HK-2 (cell line): ENCODE results near the gene UCN.
"Not testable (repeated sequence)": the region's sequence is repeated elsewhere in the genome, so short reads cannot be mapped to it uniquely, and the experiment has no call there.

Experiments used
- DNase-seq: peaks from one replicate; pipeline ENCODE4 v3.0.0-alpha.2; 2018; ENCODE audit not compliant: unreplicated experiment

The UCN gene

GRCh38 chr2:27282892-27283291, 25.4 kb downstream of the UCN start:
- no peak for DNase-seq

- DNase-seq = no peak
Observed at GRCh38 chr2:27281855-27282559, 26.2 kb downstream of the UCN start, which contains the start of gene TRIM54. TSS of gene TRIM54 (plus strand) at chr2:27282429. CDS start at chr2:27282732, 303 bp downstream.

GRCh38 chr2:27281442-27281841, 26.8 kb downstream of the UCN start:
- no peak for DNase-seq

- no peak for DNase-seq
Observed at GRCh38 chr2:27280826-27281225, 27.4 kb downstream of the UCN start.

GRCh38 chr2:27278010-27278409, 30.2 kb downstream of the UCN start:
- no peak for DNase-seq

- DNase-seq = no peak
Observed at GRCh38 chr2:27275211-27276150, 32.8 kb downstream of the UCN start, which contains the start of gene DNAJC5G. TSS of gene DNAJC5G (plus strand) at chr2:27275433. CDS start at chr2:27276729, 1,296 bp downstream.

GRCh38 chr2:27272537-27273522, 35.4 kb downstream of the UCN start:
- DNase-seq = not testable (repeated sequence)

- no peak for DNase-seq
Observed at GRCh38 chr2:27271631-27272340, 36.5 kb downstream of the UCN start.

GRCh38 chr2:27270670-27271069, 37.6 kb downstream of the UCN start:
- DNase-seq = no peak

GRCh38 chr2:27270131-27270530, 38.1 kb downstream of the UCN start:
- no peak for DNase-seq

- not testable (repeated sequence) for DNase-seq
Observed at GRCh38 chr2:27268296-27268695, 39.9 kb downstream of the UCN start.

- no peak for DNase-seq
Observed at GRCh38 chr2:27265536-27265870, 42.7 kb downstream of the UCN start.

GRCh38 chr2:27264753-27265535, 43.3 kb downstream of the UCN start:
- DNase-seq = peak; percentile 58

GRCh38 chr2:27264253-27264752, 43.9 kb downstream of the UCN start:
- no peak for DNase-seq

- DNase-seq = no peak
Observed at GRCh38 chr2:27263287-27264252, 44.7 kb downstream of the UCN start.

- no peak for DNase-seq
Observed at GRCh38 chr2:27262379-27263286, 45.6 kb downstream of the UCN start, which contains the start of gene SLC30A3. TSS of gene SLC30A3 (minus strand) at chr2:27263047. CDS start at chr2:27262906, 141 bp downstream.

GRCh38 chr2:27261926-27262298, 46.3 kb downstream of the UCN start:
- DNase-seq = no peak
